Endothelial cell of umbilical vein (primary cell): ENCODE measurements around the gene LRG1. TPM values are rescaled to one million over a fixed set of nuclear protein-coding genes. Genes with fewer than 3 reads are reported as not detected.

Experiments used
- BruUV-seq: library from RNA; stranded (reverse); fragments of 400-500 nt; replicated peaks from 2 replicates; lab custom pipeline; 2021; lab: Mats Ljungman, UMichigan
- CTCF ChIA-PET: fragments of 300-600, 350-600 bp; sonication (Branson Sonifier 250); formaldehyde crosslinking; loops from one replicate; lab custom pipeline; 2021; ENCODE audit warnings: antibody characterized with exemption, inconsistent platforms; lab: Charles Lee
- POLR2A ChIA-PET: fragments of 300-600, 350-600 bp; sonication (Branson Sonifier 250); formaldehyde crosslinking; loops from one replicate; lab custom pipeline; 2021; ENCODE audit warnings: antibody characterized with exemption, inconsistent platforms; lab: Charles Lee
- DNase-seq: peaks from one replicate; pipeline ENCODE4 v3.0.0-alpha.2; 2011; ENCODE audit warnings: low read depth, low spot score
- FAIRE-seq: peaks from 2 replicates; lab custom pipeline; 2011; peaks lifted over from hg19 to GRCh38; lab: Jason Lieb, UNC
- H2AFZ ChIP-seq: 2 replicates; pipeline ENCODE4 v1.6.0; 2012; ENCODE audit warnings: low read depth, low read length, control low read depth, inconsistent platforms
- H3K27ac ChIP-seq: 2 replicates; pipeline ENCODE4 v1.5.1; 2011; ENCODE audit warnings: low read depth, mild to moderate bottlenecking, control low read depth, low read length, moderate library complexity; ENCODE audit not compliant: insufficient read depth
- H3K27me3 ChIP-seq, 2 experiments: 2 replicates each; pipeline versions ENCODE4 v1.6.0 to v1.6.1; 2011; ENCODE audit warnings: low read length in 2 of 2, mixed read lengths in 1 of 2; ENCODE audit not compliant: control insufficient read depth in 2 of 2, insufficient read depth in 2 of 2
- H3K36me3 ChIP-seq, 2 experiments: 2 replicates in 1 of 2; 3 replicates in 1 of 2; pipeline ENCODE4 v1.5.1; 2011; ENCODE audit warnings: low read length in 2 of 2, mild to moderate bottlenecking in 1 of 2, moderate library complexity in 1 of 2; ENCODE audit not compliant: control insufficient read depth in 2 of 2, insufficient read depth in 2 of 2; ENCODE audit errors: extremely low read depth in 1 of 2
- H3K4me1 ChIP-seq: 3 replicates; pipeline ENCODE4 v1.5.1; 2011; ENCODE audit warnings: mild to moderate bottlenecking, low read length; ENCODE audit not compliant: control insufficient read depth, insufficient read depth; ENCODE audit errors: extremely low read depth
- H3K4me2 ChIP-seq: 2 replicates; pipeline ENCODE4 v1.6.1; 2011; ENCODE audit warnings: low read length, control low read depth, mixed read lengths; ENCODE audit not compliant: insufficient read depth
- H3K4me3 ChIP-seq, 3 experiments: fragments of 200-600 bp in 1 of 3; sonication (generic), shearing (Covaris generic) in 1 of 3; replicated peaks in 1 of 3; 2 replicates each; pipeline ENCODE4 v1.5.1; 2011 to 2016; ENCODE audit warnings: control low read depth in 3 of 3, low read length in 3 of 3, mild to moderate bottlenecking in 2 of 3, inconsistent platforms in 1 of 3, low read depth in 1 of 3, moderate library complexity in 1 of 3; ENCODE audit not compliant: insufficient read depth in 1 of 3
- H3K79me2 ChIP-seq: 2 replicates; pipeline ENCODE4 v1.6.0; 2012; ENCODE audit warnings: low read length, inconsistent platforms; ENCODE audit not compliant: control insufficient read depth, insufficient read depth
- H3K9ac ChIP-seq: replicated peaks from 2 replicates; pipeline ENCODE3; 2011; ENCODE audit warnings: low read length, control low read depth; ENCODE audit not compliant: insufficient read depth; ENCODE audit errors: extremely low read depth
- H3K9me1 ChIP-seq: replicated peaks from 3 replicates; pipeline ENCODE4 v1.6.0; 2011; ENCODE audit warnings: mild to moderate bottlenecking, low read length; ENCODE audit not compliant: control insufficient read depth, insufficient read depth; ENCODE audit errors: extremely low read depth
- H3K9me3 ChIP-seq: replicated peaks from 2 replicates; pipeline ENCODE4 v1.5.1; 2012; ENCODE audit warnings: low read length, inconsistent platforms; ENCODE audit not compliant: control insufficient read depth, insufficient read depth
- H4K20me1 ChIP-seq: replicated peaks from 2 replicates; pipeline ENCODE3; 2011; ENCODE audit warnings: mild to moderate bottlenecking, low read length; ENCODE audit not compliant: control insufficient read depth, insufficient read depth; ENCODE audit errors: extremely low read depth
- EZH2 ChIP-seq: IDR thresholded peaks from 2 replicates; pipeline ENCODE4 v1.6.1; 2012; ENCODE audit warnings: borderline replicate concordance, low read depth, mild to moderate bottlenecking, moderate library complexity, low read length, inconsistent platforms; ENCODE audit not compliant: severe bottlenecking
- FOS ChIP-seq: IDR thresholded peaks from 2 replicates; pipeline ENCODE4 v1.6.1; 2011; ENCODE audit warnings: mild to moderate bottlenecking, low read length, moderate library complexity, borderline replicate concordance; ENCODE audit not compliant: insufficient read depth
- GATA2 ChIP-seq: IDR thresholded peaks from 2 replicates; pipeline ENCODE4 v1.7.0; 2011; ENCODE audit warnings: low read depth, mild to moderate bottlenecking, moderate library complexity, mixed read lengths, low read length; ENCODE audit not compliant: insufficient read length, insufficient read depth
- JUN ChIP-seq: IDR thresholded peaks from 2 replicates; pipeline ENCODE4 v1.6.1; 2011; ENCODE audit warnings: borderline replicate concordance, low read depth; ENCODE audit not compliant: insufficient read length, insufficient read depth
- MAX ChIP-seq: IDR thresholded peaks from 2 replicates; pipeline ENCODE4 v1.6.1; 2011; ENCODE audit not compliant: insufficient read depth, insufficient read length
- MYC ChIP-seq: IDR thresholded peaks from one replicate; pipeline ENCODE4 v1.6.1; 2011; ENCODE audit warnings: mild to moderate bottlenecking, low read depth, low read length
- POLR2A ChIP-seq: IDR thresholded peaks from 2 replicates; pipeline ENCODE4 v1.6.1; 2012; ENCODE audit warnings: low read depth, mild to moderate bottlenecking, control low read depth, low read length
- POLR2AphosphoS5 ChIP-seq: IDR thresholded peaks from 2 replicates; pipeline ENCODE4 v1.6.1; 2012; ENCODE audit warnings: low read depth, mild to moderate bottlenecking, control low read depth, low read length, moderate library complexity; ENCODE audit not compliant: insufficient read depth
- dilution Hi-C: fragments of 300-500 bp; cut with MboI; formaldehyde crosslinking; loops from one replicate; pipeline ENCODE4 v1.15.0; 2019; ENCODE audit warnings: low sequenced_read_pairs; ENCODE audit not compliant: extremely low pct_ligation_motif_present
- intact Hi-C: fragments of 100-400 bp; cut with micrococcal nuclease; formaldehyde crosslinking; loops from one replicate; pipeline ENCODE4 v1.10.0; 2022
- polyA plus RNA-seq, 4 experiments: library from polyadenylated mRNA; depleted of rRNA in 3 of 4; stranded (reverse) in 3 of 4; unstranded in 1 of 4; fragments of >200 nt; gene quantifications; 2 replicates each; pipeline versions ENCODE4 v1.2.1 to v1.2.3, GENCODE V29; 2011 to 2012; ENCODE audit warnings: missing spikeins in 1 of 4
- total RNA-seq: library from RNA; stranded (reverse); gene quantifications from 2 replicates; pipeline ENCODE4 v1.2.3, GENCODE V29; 2021
- TF ChIP-seq, protein P1 (sequence below), 2 donors: IDR thresholded peaks; 1 replicate in 1 of 2; 2 replicates in 1 of 2; pipeline ENCODE4 v1.5.1; 2011; ENCODE audit warnings: low read length in 2 of 2, mild to moderate bottlenecking in 2 of 2, moderate library complexity in 2 of 2, control low read depth in 1 of 2, inconsistent platforms in 1 of 2, low read depth in 1 of 2; ENCODE audit not compliant: insufficient read depth in 1 of 2; ENCODE audit errors: extremely low read depth in 1 of 2

LRG1 gene
- total and polyA plus RNA-seq, 2 donors (not counting 3 experiments of a cell fraction or from before 2014, with no cell fraction given), result 0.21 to 0.31 TPM

GRCh38 chr19:4512070-4512469, 27.8 kb downstream of the LRG1 start:
- no TSS peak for BruUV-seq
- CTCF ChIA-PET, result no interaction called here
- Histone ChIP-seq H3K4me1 (no peaks in the 10 kb centered on the region), H4K20me1 (no peaks in the 10 kb centered on the region), H3K27ac (no peak overlapping the region), H3K4me3 (no peak overlapping the region), H3K79me2 (no peaks in the 10 kb centered on the region), H3K4me2 (no peak overlapping the region), H3K36me3 (no peaks in the 10 kb centered on the region), H3K9me3 (no peaks in the 10 kb centered on the region), H3K9ac (no peak overlapping the region), H2AFZ (no peak overlapping the region), H3K9me1 (no peaks in the 10 kb centered on the region), H3K27me3 (no peaks in the 10 kb centered on the region)
- FAIRE-seq (no peak), DNase-seq (no peak)
- POLR2A ChIA-PET, result no interaction called here
- intact Hi-C loops, result no loop called here
- no peak for TF ChIP-seq EZH2
- TF ChIP-seq POLR2A, result no peak
- TF ChIP-seq POLR2AphosphoS5, result no peak
- TF ChIP-seq GATA2, result no peak
- dilution Hi-C loops, result no loop called here

DNA sequence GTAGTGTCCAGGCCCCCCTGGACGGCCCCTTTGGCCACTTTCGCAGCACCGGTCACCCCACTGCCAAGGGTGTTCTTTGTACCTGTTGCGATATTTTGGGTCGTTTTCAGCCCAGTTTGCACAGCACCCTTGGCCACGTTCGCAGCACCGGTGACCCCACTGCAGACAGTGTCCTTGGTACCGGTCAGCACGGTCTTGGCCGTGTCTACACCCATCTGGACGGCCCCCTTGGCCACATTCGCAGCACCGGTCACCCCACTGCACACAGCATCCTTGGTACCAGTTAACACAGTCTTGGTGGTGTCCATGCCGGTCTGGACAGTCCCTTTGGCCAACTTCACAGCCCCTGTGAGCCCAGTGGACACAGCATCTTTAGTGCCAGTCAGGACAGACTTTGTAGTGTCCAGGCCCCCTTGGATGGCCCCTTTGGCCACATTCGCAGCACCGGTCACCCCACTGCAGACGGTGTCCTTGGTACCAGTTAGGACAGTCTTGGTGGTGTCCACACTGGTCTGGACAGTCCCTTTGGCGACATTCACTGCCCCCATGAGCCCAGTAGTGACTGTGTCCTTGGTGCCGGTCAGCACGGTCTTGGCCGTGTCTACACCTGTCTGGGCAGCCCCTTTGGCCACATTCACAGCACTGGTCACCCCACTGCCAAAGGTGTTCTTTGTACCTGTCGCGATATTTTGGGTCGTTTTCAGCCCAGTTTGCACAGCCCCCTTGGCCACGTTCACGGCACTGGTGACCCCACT, 28.4 kb downstream of the LRG1 start:
- Histone ChIP-seq H3K36me3 (no peaks in the 10 kb centered on the region), H3K9me1 (no peaks in the 10 kb centered on the region), H3K9me3 (no peaks in the 10 kb centered on the region), H2AFZ (no peak overlapping the region), H3K4me2 (no peak overlapping the region), H3K9ac (no peak overlapping the region), H3K4me1 (peaks cover 6% of the 10 kb centered on the region), H4K20me1 (no peaks in the 10 kb centered on the region), H3K27me3 (no peaks in the 10 kb centered on the region), H3K27ac (no peak overlapping the region), H3K79me2 (no peaks in the 10 kb centered on the region), H3K4me3 (no peak overlapping the region)
- dilution Hi-C loops, result no loop called here
- POLR2A ChIA-PET, result no interaction called here
- no peak for DNase-seq
- TF ChIP-seq EZH2, result no peak
- no peak for TF ChIP-seq POLR2AphosphoS5
- TF ChIP-seq, protein P1, sequence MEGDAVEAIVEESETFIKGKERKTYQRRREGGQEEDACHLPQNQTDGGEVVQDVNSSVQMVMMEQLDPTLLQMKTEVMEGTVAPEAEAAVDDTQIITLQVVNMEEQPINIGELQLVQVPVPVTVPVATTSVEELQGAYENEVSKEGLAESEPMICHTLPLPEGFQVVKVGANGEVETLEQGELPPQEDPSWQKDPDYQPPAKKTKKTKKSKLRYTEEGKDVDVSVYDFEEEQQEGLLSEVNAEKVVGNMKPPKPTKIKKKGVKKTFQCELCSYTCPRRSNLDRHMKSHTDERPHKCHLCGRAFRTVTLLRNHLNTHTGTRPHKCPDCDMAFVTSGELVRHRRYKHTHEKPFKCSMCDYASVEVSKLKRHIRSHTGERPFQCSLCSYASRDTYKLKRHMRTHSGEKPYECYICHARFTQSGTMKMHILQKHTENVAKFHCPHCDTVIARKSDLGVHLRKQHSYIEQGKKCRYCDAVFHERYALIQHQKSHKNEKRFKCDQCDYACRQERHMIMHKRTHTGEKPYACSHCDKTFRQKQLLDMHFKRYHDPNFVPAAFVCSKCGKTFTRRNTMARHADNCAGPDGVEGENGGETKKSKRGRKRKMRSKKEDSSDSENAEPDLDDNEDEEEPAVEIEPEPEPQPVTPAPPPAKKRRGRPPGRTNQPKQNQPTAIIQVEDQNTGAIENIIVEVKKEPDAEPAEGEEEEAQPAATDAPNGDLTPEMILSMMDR (IDR thresholded peaks at IDR 0.05; ENCODE audit: extremely low read depth in 1 of 2, insufficient read depth in 1 of 2, low read depth in 1 of 2, low read length in 2 of 2), result no peak
- TF ChIP-seq MAX, result no peak
- no peak for TF ChIP-seq GATA2
- TF ChIP-seq POLR2A, result no peak
- TF ChIP-seq JUN, result no peak
- TF ChIP-seq MYC, result no peak
- no peak for TF ChIP-seq FOS
- intact Hi-C loops, result no loop called here
- FAIRE-seq, result no peak
- BruUV-seq, result no TSS peak
- CTCF ChIA-PET, result no interaction called here
